Skeletal muscle satellite cell (primary cell): Measurements from ENCODE around the gene IGSF22. TPM values are rescaled to one million over a fixed set of nuclear protein-coding genes. Genes with fewer than 3 reads are reported as not detected.

ENCODE experiments used
- H3K27me3 ChIP-seq: 2 replicates; pipeline ENCODE4 v1.7.0; 2013; ENCODE audit warnings: low read length; ENCODE audit not compliant: control insufficient read depth, insufficient read depth
- H3K36me3 ChIP-seq: 2 replicates; pipeline ENCODE4 v1.7.0; 2013; ENCODE audit warnings: mild to moderate bottlenecking, control low read depth, low read length; ENCODE audit not compliant: insufficient read depth
- H3K4me1 ChIP-seq: 2 replicates; pipeline ENCODE4 v1.7.0; 2013; ENCODE audit warnings: low read length; ENCODE audit not compliant: control insufficient read depth, insufficient read depth
- H3K4me2 ChIP-seq: 2 replicates; pipeline ENCODE4 v1.7.0; 2013; ENCODE audit warnings: mild to moderate bottlenecking, low read length
- H3K4me3 ChIP-seq: 2 replicates; pipeline ENCODE4 v1.7.0; 2013; ENCODE audit warnings: low read length
- H3K9ac ChIP-seq: 2 replicates; pipeline ENCODE4 v1.7.0; 2013; ENCODE audit warnings: mild to moderate bottlenecking, low read depth, low read length, moderate library complexity
- H3K9me3 ChIP-seq: replicated peaks from 2 replicates; pipeline ENCODE4 v1.7.0; 2013; ENCODE audit warnings: mild to moderate bottlenecking, control low read depth, low read length
- total RNA-seq: library from RNA; depleted of rRNA; stranded (reverse); fragments of >200 nt; gene quantifications from 2 replicates; pipeline ENCODE4 v1.2.3, GENCODE V29; 2012; rRNA removed

IGSF22 gene
- total RNA-seq = under 0.01 TPM in 1 of 2 replicates, not detected in the other

DNA sequence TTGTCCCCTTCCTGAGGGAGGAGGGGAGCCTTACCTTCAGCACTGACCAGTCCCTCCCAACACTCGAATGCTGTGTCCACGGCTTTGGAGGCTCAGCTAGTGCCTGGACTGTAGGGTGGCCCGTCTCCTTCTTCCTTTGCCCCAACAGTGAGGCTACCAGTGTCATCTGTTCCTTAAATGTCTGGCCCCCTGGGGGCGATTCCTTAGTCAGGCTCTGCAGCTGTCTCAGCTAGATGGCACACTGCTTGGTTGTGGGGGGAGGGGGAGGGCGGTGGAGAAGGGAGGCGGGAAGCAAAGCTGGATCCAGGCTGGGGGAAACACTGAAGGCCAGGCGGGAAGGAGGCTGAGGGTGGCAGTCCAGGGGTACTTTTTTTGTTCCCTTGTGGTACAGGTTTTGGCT is at the start of gene IGSF22:
Gene IGSF22, minus strand, starts transcription at position 149 of the 400 bp plus-strand sequence. CDS start 1,952 bp downstream, outside the sequence.
- Histone ChIP-seq H3K9me3 (no peaks in the 10 kb centered on the region), H3K4me1 (peaks cover 10% of the 10 kb centered on the region), H3K36me3 (no peaks in the 10 kb centered on the region), H3K4me3 (no peak within 1 kb of the TSS), H3K4me2 (no peak within 1 kb of the TSS), H3K9ac (no peak within 1 kb of the TSS), H3K27me3 (peaks cover 49% of the 10 kb centered on the region)

DNA sequence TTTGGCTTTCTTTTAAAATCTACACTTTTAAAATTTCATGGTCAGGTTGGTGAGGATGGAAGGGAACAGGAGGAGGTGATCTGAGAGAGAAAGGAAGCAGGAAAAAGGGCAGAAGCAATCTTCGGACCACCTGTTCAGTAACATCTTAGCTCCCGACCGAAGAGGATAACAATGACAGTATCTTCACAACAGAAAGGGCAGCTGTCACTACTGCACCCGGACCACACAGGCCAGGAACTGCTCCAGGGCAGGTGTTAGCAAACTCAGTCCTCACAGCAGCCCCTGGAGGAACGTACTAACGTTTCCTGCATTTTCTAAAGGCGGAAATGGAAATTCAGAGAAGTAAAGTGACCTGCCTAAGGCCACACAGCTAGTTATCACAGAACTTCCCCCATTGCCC is 48.8 kb upstream of the IGSF22 start:
- H3K4me2 ChIP-seq = no peak overlapping the region
- no peak overlapping the region for H3K4me3 ChIP-seq
- H3K9ac ChIP-seq = no peak overlapping the region
- H3K36me3 ChIP-seq = no peaks in the 10 kb centered on the region
- H3K27me3 ChIP-seq = peaks cover 53% of the 10 kb centered on the region
- H3K9me3 ChIP-seq = no peaks in the 10 kb centered on the region
- no peaks in the 10 kb centered on the region for H3K4me1 ChIP-seq

DNA sequence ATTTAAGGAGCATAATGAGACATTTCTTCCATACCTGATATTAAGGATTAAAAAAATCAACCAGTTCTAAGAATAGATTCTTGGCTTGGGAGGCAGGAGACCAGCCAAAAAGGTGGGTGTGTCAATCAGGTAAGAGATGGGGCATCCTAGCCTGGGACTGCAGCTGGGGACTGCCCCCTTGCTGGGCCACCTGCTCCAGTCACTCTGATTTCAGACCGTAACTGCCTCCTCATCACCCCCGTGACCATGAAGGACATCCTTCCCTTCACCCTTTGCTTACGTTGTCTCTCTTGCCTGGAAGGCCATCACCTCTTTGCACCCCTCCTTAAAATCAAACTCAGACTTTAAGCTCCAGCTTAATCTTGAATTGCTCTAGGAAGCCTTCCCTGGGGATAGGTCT is 47.7 kb upstream of the IGSF22 start:
- Histone ChIP-seq H3K4me1 (no peaks in the 10 kb centered on the region), H3K4me2 (no peak overlapping the region), H3K9me3 (no peaks in the 10 kb centered on the region), H3K36me3 (no peaks in the 10 kb centered on the region), H3K4me3 (no peak overlapping the region), H3K27me3 (peaks cover 47% of the 10 kb centered on the region), H3K9ac (no peak overlapping the region)

DNA sequence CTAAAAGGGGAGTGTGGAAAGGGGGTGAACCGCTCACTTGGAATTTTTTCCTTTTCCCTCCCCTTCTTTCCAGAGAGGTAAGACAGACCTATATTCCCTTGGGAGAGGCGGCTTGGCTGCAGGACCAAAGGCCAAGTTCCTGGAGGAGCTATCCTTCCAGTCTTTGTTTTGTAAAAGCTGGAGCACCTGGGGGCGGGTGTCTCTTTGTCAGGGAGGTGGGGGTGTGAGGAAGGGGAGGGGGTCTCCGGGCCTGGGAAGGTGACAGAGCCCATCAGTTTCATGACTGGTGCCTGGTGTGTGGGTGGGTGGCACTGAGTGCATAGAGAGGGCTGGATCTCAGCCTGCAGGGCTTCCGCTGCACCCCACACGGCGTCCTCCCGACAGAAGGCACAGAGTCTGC is 47.1 kb upstream of the IGSF22 start:
- H3K27me3 ChIP-seq = peaks cover 47% of the 10 kb centered on the region
- H3K4me3 ChIP-seq = no peak overlapping the region
- no peaks in the 10 kb centered on the region for H3K36me3 ChIP-seq
- no peak overlapping the region for H3K9ac ChIP-seq
- no peaks in the 10 kb centered on the region for H3K9me3 ChIP-seq
- no peak overlapping the region for H3K4me2 ChIP-seq
- H3K4me1 ChIP-seq = no peaks in the 10 kb centered on the region

DNA sequence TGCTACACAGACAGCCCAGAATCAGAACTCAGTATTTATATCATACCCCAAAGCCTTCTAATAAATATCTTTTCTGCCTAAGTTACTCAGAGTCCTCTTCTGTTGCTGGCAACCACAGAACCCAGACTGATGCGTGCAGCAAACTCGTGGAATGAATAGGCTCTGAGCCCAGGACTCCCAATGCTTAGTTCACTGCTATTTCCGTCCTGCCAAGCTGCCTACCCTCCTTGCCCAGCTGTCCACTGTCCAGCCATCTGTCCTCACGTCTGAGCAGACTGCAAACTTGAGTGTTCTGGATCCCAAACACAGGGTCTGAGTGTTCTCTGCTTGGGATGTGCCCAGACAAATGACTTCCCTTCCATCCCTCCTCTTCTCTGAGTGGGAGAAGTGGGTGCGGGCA is 46.2 kb upstream of the IGSF22 start:
- Histone ChIP-seq H3K36me3 (no peaks in the 10 kb centered on the region), H3K4me2 (no peak overlapping the region), H3K4me3 (no peak overlapping the region), H3K27me3 (peaks cover 52% of the 10 kb centered on the region), H3K4me1 (no peaks in the 10 kb centered on the region), H3K9ac (no peak overlapping the region), H3K9me3 (no peaks in the 10 kb centered on the region)

DNA sequence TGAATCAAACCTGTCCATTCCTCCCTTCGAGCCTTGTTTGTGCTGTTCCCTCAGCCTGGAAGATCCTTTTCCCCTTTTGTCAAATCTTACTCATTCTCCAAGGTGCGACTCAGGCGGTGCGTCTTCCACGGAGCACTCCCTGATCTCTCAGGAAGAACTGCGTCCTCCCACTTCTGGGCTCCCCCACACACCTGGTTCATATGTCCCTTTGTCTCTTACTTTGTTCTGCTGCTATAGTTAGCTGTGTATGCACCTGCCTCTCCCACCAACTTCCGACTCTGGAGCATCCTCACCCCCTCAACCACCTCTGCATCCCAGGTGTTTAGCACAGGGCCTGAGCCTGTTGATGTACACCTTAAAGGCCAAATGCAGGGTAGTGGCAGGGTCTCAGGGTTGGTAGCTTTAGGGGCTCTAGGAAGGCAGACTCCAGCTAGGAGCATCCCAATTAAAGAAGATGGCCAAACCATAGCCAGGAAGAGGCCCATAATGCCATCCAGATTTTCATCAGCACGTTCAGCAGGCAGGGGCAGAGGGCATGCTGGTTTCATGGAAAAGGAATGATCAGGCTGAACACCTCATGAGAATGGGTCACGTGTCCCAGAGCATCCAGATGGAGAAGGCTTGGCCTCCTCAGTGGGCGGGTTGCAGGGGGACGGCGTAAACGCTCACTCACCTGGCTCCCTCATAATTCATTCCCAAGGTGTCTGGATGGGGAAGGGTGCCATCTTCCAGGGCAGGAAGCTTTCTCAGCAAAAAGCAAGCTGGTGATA is 45.5 kb upstream of the IGSF22 start:
- Histone ChIP-seq H3K27me3 (peaks cover 58% of the 10 kb centered on the region), H3K9me3 (no peaks in the 10 kb centered on the region), H3K36me3 (no peaks in the 10 kb centered on the region), H3K4me1 (no peaks in the 10 kb centered on the region), H3K4me3 (no peak overlapping the region), H3K9ac (no peak overlapping the region), H3K4me2 (no peak overlapping the region)

DNA sequence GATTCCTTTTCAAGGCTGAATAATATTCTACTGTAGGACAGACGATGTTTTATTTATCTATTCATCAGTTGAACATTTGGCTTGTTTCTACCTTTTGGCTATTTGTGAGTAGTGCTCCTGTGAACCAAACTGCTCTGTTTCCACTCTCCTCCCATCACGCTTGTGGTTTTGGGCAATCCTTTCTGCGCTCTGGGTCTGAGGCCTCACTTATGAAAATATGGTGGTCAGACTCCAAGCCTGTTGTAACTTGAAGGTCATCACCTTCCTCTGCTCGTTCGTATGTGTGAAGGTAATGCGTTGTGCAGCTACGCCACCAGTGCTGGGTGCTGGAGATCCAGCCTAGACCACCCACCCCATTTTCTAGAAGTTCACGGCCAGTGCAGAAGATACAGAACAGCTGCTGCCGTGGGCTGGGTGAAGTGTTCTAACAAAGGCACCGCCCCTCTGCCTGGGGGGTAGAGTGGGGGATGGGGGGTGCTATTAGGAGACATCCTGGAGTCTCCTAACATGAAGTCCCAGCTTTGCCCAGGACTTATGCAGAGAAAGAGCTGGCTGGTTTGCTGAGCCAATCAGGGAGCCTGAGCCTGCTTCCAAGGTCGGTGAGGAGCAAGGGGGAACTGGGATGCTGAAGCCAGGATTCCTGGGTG is 44.6 kb upstream of the IGSF22 start:
- Histone ChIP-seq H3K27me3 (peaks cover 60% of the 10 kb centered on the region), H3K9ac (no peak overlapping the region), H3K36me3 (no peaks in the 10 kb centered on the region), H3K4me1 (no peaks in the 10 kb centered on the region), H3K9me3 (no peaks in the 10 kb centered on the region), H3K4me3 (no peak overlapping the region), H3K4me2 (no peak overlapping the region)

DNA sequence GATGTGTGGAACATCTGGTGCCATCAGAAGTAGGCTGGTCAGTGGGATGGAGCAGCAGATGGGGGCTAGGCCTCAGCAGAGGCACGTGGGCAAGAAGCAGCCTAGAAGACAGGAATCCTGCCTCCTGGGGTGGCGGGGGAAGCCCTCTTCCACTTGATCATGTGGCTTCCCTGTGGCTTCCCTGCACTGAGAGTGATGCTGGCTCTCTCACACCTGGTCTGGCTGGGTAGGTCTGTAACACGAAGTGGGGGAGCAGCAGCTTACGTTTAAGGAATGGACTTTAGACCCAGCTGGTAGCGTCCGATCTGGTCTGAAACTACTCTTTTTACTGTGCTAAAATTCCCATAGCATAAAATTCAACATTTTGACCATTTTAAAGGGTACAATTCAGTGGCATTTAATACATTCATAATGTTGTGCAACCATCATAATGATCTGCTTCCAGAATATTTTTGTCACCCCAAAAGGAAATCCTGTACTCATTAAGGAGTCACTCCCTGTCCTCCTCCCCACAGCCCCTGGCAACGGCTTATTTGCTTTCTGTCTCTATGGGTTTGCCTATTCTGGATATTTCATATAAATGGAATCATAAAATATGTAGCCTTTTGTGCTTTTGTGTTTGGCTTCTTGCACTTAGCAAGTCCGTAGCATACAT is 43.9 kb upstream of the IGSF22 start:
- Histone ChIP-seq H3K9ac (no peak overlapping the region), H3K4me1 (no peaks in the 10 kb centered on the region), H3K27me3 (peaks cover 60% of the 10 kb centered on the region), H3K4me2 (no peak overlapping the region), H3K9me3 (no peaks in the 10 kb centered on the region), H3K36me3 (no peaks in the 10 kb centered on the region), H3K4me3 (no peak overlapping the region)

DNA sequence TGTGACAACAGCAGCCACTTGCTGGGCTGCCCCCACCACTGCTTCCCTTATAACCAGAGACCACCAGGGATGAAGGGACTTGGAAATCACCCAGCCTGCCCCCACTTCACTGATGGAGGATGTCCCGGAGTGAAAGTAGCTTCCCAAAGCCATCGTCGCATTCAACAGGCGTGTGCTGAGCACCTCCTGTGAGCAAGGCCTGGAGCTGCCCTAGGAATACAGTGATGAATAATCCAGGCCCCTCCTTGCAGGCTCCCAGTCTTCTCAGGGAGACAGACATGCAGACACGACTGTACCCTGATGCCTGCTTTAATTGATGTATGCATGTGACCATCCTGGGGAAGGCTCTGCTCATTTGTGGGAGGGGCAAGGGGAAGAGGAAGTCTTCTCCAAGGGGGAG is 43.0 kb upstream of the IGSF22 start:
- no peaks in the 10 kb centered on the region for H3K36me3 ChIP-seq
- peaks cover 50% of the 10 kb centered on the region for H3K27me3 ChIP-seq
- H3K4me2 ChIP-seq = no peak overlapping the region
- no peak overlapping the region for H3K9ac ChIP-seq
- no peak overlapping the region for H3K4me3 ChIP-seq
- peaks cover 3% of the 10 kb centered on the region for H3K4me1 ChIP-seq
- no peaks in the 10 kb centered on the region for H3K9me3 ChIP-seq

DNA sequence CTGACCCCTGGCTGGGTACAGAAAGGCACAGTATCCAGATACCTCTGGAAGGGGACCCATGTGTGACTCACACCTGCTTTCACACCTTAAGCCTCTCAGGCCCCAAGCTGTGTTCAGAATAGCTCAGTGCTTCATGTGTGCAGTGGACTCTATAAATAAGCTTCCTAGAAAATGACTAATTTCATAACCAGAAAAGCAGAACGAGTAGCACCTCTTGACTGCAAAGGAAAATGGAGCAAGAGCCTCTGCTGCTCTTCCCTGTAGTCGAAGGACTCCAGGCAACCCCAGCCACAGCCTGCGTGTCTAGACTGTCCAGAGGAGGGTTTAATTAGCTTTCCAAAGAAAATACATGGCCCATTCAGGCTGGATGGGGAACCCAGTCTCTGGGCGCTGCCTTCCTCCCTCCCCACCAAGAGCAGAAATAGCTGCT is 42.5 kb upstream of the IGSF22 start:
- H3K4me3 ChIP-seq = no peak overlapping the region
- H3K36me3 ChIP-seq = no peaks in the 10 kb centered on the region
- H3K27me3 ChIP-seq = peaks cover 46% of the 10 kb centered on the region
- no peaks in the 10 kb centered on the region for H3K9me3 ChIP-seq
- no peak overlapping the region for H3K9ac ChIP-seq
- peaks cover 8% of the 10 kb centered on the region for H3K4me1 ChIP-seq
- no peak overlapping the region for H3K4me2 ChIP-seq

DNA sequence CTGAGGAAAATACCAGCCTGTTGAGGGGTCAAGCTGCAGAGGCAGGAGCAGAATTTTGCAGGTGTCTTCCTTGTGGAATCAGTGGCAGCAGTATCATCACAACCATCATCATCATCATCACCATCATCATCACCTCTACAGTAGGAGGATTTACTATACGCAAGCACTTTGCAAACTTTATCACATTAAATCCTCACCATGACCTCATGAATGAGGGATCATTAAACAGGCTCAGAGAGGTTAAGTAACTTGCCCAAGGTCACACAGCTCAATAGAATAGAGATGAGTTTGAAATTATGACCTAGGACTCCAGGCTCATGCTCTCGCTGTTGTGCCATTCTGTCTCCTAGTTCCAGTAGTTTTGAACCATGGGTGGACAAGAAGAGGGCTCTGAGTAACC is 40.0 kb upstream of the IGSF22 start:
- Histone ChIP-seq H3K27me3 (peaks cover 41% of the 10 kb centered on the region), H3K36me3 (no peaks in the 10 kb centered on the region), H3K4me3 (no peak overlapping the region), H3K4me2 (no peak overlapping the region), H3K9me3 (no peaks in the 10 kb centered on the region), H3K4me1 (peaks cover 10% of the 10 kb centered on the region), H3K9ac (no peak overlapping the region)
